Loucy (cell line): Measurements from ENCODE around the gene FEZF1.

ENCODE experiments used
- CTCF ChIP-seq: fragments of 200-600 bp; sonication (generic); conservative IDR thresholded peaks from 2 replicates; pipeline ENCODE4 v1.5.1; 2014; ENCODE audit warnings: mild to moderate bottlenecking, antibody characterized with exemption, low read length
- EZH2phosphoT487 ChIP-seq: fragments of 200-600 bp; IDR thresholded peaks from 2 replicates; pipeline ENCODE4 v1.6.1; 2018; ENCODE audit warnings: antibody characterized with exemption, mild to moderate bottlenecking, moderate library complexity, borderline replicate concordance

- no peak for TF ChIP-seq CTCF
- no peak for TF ChIP-seq EZH2phosphoT487
Observed at GRCh38 chr7:122261442-122261841, 43.1 kb downstream of the FEZF1 start.
